Measurements from ENCODE around the gene SCN3A.

Gene SCN3A

DNA sequence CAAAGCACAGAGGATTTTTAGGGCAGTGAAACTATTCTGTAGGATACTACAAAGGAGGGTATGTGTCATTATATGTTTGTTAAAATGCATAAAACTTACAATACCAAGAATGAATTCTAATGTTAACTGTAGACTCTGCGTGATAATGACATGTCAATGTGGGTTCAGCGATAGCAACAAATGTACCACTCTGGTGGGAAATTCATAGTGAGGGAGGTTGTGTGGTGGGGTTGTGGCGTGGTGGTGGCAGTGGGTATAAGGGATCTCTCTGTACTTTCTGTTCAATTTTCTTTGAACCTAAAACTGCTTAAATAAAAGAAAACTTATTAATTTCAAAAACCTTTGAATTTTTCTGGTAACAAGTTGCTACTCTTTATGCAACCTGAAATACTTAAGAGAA lies 149.2 kb downstream of the SCN3A start:
- no peak for DNase-seq

DNA sequence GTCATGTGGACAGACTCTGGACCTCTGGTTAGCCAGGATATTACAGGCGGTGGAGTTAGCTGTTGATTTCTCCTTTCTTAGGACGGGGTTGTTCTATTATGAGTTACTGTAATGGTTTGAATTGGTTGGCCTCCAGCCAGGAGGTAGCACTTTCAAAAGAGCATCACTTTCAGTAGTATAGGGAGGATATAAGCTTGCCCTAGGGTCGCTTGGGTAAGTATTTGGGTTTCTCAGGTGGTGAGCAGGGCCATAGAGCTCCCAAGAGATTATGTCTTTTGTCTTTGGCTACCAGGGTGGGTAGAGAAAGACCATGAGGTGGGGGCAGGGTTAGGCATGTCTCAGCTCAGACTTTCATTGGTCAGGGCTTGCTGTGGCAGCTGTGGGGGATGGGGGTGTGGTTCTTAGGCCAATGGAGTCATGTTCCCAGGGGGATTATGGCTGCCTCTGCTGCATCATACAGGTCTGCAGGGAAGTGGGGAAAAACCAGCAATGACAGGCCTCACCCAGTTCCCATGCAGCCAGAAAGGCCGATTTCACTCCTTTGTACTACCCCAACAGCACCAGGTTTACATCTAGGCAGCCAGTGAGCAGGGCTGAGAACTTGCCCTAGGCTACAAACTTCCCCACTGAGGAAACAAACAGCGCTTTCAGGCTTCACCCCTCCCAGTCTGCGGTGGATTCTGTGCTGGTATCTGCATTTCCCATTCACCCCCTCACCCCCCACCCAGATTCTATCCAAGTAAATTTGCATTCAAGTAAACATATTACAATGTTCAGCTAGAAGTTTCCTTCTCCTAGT lies 159.1 kb downstream of the SCN3A start:
- no peak for DNase-seq

Data from NCI-H524 (cell line).